ENCODE results near the gene SETD4.

GRCh38 chr21:35994613-35995012, 65.7 kb downstream of the SETD4 start:
- no peak for TF ChIP-seq CTCF (IDR thresholded peaks at IDR 0.05)
- TF ChIP-seq EZH2 (IDR thresholded peaks at IDR 0.05): no peak
- no peak for TF ChIP-seq EZH2phosphoT487 (IDR thresholded peaks at IDR 0.05)

Data from neural progenitor cell (in vitro differentiated cells).